Measurements from ENCODE around the gene LIMS1. TPM values are rescaled to one million over a fixed set of nuclear protein-coding genes. Genes with fewer than 3 reads are reported as not detected.
"Not testable (repeated sequence)": the region's sequence is repeated elsewhere in the genome, so short reads cannot be mapped to it uniquely, and the experiment has no call there.

The LIMS1 gene
- total RNA-seq, 1 donor from 2014 or later = 19.4 TPM

DNA sequence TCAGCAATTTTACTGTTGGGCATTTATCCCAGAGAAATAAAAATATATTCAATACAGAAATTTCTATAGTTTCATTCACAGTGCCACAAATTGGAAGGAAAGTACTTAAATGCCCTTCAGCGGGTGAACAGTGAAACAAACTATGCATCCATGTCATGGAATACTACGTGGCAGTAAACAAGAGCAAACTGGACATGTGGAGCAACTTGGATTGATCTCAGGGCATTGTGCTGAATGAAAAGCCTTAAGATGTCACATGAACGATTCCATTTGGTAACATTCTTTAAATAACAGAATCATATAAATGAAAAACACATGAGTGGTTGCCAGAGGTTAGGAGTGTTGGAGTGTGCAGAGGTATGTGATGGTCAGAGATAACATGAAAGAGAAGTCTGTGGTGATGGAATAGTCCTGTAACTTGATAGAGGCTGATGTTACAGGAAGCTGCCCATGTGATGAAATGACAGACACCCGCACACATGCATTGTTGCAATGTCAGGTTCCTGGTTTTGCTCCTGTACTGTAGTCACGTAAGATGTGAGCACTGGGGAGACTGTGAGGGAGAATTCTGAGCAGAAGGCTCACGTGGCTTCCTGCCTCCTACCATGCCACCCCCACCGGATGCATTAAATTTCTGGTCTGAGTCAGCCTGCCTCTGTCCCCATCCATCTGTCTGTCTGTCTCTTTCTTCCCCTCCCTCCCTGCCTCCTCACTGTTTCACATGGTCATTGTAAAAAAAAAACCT, 118.1 kb downstream of the LIMS1 start:
- not testable (repeated sequence) for H3K79me2 ChIP-seq (ENCODE audit: low read depth); H2AFZ ChIP-seq (replicated peaks); H3K27me3 ChIP-seq; H3K4me3 ChIP-seq; H3K36me3 ChIP-seq; H3K27ac ChIP-seq; DNase-seq (ENCODE audit: low spot score); H4K20me1 ChIP-seq (ENCODE audit: low read depth); H3K9ac ChIP-seq; H3K27me3 Mint-ChIP-seq (ENCODE audit: insufficient read depth, low read depth); H3K4me1 Mint-ChIP-seq; H3K4me1 ChIP-seq; H3K4me3 Mint-ChIP-seq; H3F3A ChIP-seq (ENCODE audit: low read depth); H3K9me3 ChIP-seq (ENCODE audit: low read depth); H3K9me3 Mint-ChIP-seq; H3K36me3 Mint-ChIP-seq; H3K4me2 ChIP-seq; H3K27ac Mint-ChIP-seq

DNA sequence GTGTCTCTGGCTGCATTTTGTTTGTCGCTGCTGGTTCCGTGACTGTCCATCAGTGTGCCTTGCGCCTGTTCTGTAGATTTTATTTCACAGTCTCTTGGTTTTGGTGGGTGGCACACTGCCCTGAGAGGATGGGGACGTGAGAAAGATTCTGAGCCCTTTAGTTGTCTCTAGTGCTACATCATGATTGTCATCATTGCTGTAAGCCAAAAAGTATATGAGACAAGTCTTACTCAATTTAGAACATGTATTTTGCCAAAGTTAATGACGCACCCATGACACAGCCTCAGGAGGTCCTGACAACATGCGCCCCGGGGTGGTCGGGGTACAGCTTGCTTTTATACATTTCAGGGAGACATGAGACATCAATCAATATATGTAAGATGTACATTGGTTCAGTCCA, 119.2 kb downstream of the LIMS1 start:
- not testable (repeated sequence) for H3K27ac Mint-ChIP-seq; H3K9me3 Mint-ChIP-seq; H3K79me2 ChIP-seq (ENCODE audit: low read depth); H3K4me3 Mint-ChIP-seq; H3K36me3 ChIP-seq; H3K9ac ChIP-seq; H3K27ac ChIP-seq; H3K4me3 ChIP-seq; H3K9me3 ChIP-seq (ENCODE audit: low read depth); H2AFZ ChIP-seq (replicated peaks); DNase-seq (ENCODE audit: low spot score); H3K4me2 ChIP-seq; H3K4me1 Mint-ChIP-seq; H3K4me1 ChIP-seq; H3K27me3 ChIP-seq; H3K36me3 Mint-ChIP-seq; H3K27me3 Mint-ChIP-seq (ENCODE audit: insufficient read depth, low read depth); H4K20me1 ChIP-seq (ENCODE audit: low read depth); H3F3A ChIP-seq (ENCODE audit: low read depth)

DNA sequence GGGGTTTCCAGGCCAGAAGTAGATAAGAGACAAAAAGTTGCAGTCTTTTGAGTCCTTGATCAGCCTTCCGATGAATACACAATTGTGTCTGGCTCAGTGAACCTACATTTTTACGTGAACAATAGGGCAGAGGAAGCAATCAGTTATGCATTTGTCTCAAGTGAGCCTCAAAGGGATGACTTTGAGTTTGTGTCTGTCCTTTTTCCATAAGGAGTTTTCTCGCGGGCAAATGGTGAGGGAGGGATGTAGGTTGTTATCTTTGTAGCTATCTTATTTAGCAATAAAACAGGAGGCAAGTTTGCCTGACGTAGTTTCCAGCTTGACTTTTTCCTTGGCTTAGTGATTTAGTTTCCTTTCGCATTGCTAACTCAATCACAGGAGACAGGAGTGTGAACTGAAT, 119.6 kb downstream of the LIMS1 start:
- H3K4me1 Mint-ChIP-seq; H3K27ac ChIP-seq; H3K4me1 ChIP-seq; H3K36me3 Mint-ChIP-seq; DNase-seq (ENCODE audit: low spot score); H3K9me3 Mint-ChIP-seq; H3K4me3 Mint-ChIP-seq; H3K4me2 ChIP-seq; H4K20me1 ChIP-seq (ENCODE audit: low read depth); H2AFZ ChIP-seq (replicated peaks); H3K9me3 ChIP-seq (ENCODE audit: low read depth); H3K27me3 ChIP-seq; H3K4me3 ChIP-seq; H3F3A ChIP-seq (ENCODE audit: low read depth); H3K36me3 ChIP-seq; H3K27me3 Mint-ChIP-seq (ENCODE audit: insufficient read depth, low read depth); H3K79me2 ChIP-seq (ENCODE audit: low read depth); H3K9ac ChIP-seq: not testable (repeated sequence)
- H3K27ac Mint-ChIP-seq = peak overlapping the region; percentile 9

DNA sequence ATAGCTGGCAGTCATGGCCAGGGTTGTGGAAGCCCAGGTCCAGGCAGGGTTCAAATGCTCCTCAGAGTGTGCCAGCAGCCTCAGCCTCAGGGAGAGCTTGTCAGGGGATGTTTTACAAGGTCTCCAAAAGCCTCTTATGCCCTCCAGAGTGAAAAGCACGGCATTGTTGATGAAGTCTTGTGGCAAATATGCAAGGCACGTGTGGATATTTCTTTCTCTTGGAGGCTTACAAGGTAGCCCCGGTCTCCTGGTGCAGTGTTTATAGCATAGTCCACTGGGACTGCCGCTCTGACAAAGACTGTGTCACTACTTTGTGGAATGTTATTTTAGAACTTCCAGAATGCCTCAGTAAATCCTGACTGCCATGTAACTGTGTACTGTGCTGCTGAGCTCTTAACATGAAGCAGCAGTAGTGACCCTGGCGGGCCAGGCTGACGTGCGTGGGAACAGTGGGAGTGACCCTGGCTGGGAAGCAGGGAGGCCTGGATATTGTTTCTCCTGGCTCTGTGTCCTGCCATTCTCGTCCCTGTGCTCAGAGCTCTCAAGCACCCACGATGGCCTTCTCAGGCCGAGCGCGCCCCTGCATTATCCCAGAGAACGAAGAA, 120.4 kb downstream of the LIMS1 start:
- not testable (repeated sequence) for H2AFZ ChIP-seq (replicated peaks); H3F3A ChIP-seq (ENCODE audit: low read depth); H3K27me3 Mint-ChIP-seq (ENCODE audit: insufficient read depth, low read depth); H3K36me3 Mint-ChIP-seq; H3K27me3 ChIP-seq; H3K4me1 Mint-ChIP-seq; H3K4me2 ChIP-seq; H3K27ac ChIP-seq; H3K4me3 ChIP-seq; H3K79me2 ChIP-seq (ENCODE audit: low read depth); H3K9me3 Mint-ChIP-seq; H4K20me1 ChIP-seq (ENCODE audit: low read depth); H3K9me3 ChIP-seq (ENCODE audit: low read depth); DNase-seq (ENCODE audit: low spot score); H3K9ac ChIP-seq; H3K36me3 ChIP-seq; H3K4me3 Mint-ChIP-seq; H3K4me1 ChIP-seq
- H3K27ac Mint-ChIP-seq = peak overlapping the region; percentile 91

DNA sequence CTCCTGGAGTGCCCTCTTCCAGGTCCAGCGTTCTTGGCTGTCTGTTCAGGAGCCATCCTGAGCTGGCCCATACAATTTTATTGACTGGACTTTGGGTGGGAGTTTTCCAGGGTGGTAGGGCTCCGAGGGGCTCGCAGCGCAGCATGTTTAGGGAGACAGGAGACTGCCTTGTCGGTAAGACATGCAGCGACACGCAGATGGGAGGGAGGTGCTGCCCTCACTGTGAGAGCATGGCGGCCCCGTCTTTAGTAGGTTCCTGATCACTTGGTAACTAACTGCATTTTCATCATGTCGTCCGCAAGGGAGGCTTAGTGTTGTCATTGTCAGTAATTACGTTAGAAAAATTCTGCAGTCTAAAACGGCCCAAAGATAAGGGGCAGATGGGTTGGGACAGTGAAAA, 121.0 kb downstream of the LIMS1 start:
- not testable (repeated sequence) for H4K20me1 ChIP-seq (ENCODE audit: low read depth); H3K9me3 ChIP-seq (ENCODE audit: low read depth); H3K9me3 Mint-ChIP-seq; H3K27ac Mint-ChIP-seq; H3K4me1 Mint-ChIP-seq; H3K36me3 ChIP-seq; H3K27ac ChIP-seq; H3K36me3 Mint-ChIP-seq; H3K4me3 Mint-ChIP-seq; H3F3A ChIP-seq (ENCODE audit: low read depth); H3K4me2 ChIP-seq; H3K9ac ChIP-seq; H3K27me3 ChIP-seq; H3K79me2 ChIP-seq (ENCODE audit: low read depth); H3K4me3 ChIP-seq; H3K4me1 ChIP-seq; H3K27me3 Mint-ChIP-seq (ENCODE audit: insufficient read depth, low read depth); DNase-seq (ENCODE audit: low spot score); H2AFZ ChIP-seq (replicated peaks)

DNA sequence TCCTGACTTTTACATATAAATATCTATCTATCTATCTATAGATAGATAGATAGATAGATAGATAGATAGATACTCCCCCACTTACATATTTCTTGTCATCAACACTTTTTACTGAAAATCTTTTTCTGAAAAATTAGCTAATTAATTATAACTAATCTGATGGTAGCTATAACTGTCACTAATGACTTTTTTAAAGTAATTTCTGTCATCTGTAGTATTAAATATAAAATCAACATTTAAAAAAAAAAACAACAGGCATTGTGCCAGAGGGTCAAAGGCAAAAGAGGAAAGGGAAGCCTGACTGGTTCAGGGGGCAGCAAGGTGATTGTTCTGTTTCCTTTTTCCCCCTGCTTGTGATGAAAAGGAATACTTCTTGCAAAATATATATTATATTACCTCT, 122.0 kb downstream of the LIMS1 start:
- H3K9me3 Mint-ChIP-seq; H3K4me3 ChIP-seq; H3K27ac Mint-ChIP-seq; H3K4me2 ChIP-seq; H2AFZ ChIP-seq (replicated peaks); H3K27ac ChIP-seq; H3K36me3 ChIP-seq; H3K9me3 ChIP-seq (ENCODE audit: low read depth); H3K27me3 Mint-ChIP-seq (ENCODE audit: insufficient read depth, low read depth); H3K9ac ChIP-seq; H3K4me1 ChIP-seq; H3K79me2 ChIP-seq (ENCODE audit: low read depth); DNase-seq (ENCODE audit: low spot score); H4K20me1 ChIP-seq (ENCODE audit: low read depth); H3F3A ChIP-seq (ENCODE audit: low read depth); H3K4me3 Mint-ChIP-seq; H3K36me3 Mint-ChIP-seq; H3K4me1 Mint-ChIP-seq; H3K27me3 ChIP-seq: not testable (repeated sequence)

DNA sequence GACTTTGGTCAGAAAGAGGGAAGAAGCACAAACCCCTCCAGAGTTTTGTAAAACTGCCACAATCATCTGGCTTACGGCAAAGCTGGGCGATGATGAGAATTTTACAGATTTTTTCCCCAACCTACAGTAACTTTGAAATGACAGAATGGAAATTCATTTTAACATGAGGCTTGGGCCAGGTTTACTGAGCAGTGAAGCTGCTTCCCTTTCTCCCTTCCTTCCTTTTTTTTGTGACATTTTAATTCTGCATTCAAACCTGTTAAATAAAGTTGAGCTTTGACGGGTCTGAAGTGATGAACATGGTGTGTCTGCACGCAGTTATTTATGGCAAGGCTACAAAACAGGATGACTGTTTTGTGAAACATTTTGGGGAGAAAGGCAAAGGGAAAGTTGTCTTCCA, 123.2 kb downstream of the LIMS1 start:
- H3K4me3 ChIP-seq; H3K36me3 Mint-ChIP-seq; H3K27me3 ChIP-seq; H3K4me3 Mint-ChIP-seq; H3K9me3 Mint-ChIP-seq; DNase-seq (ENCODE audit: low spot score); H3K27ac ChIP-seq; H3K4me2 ChIP-seq; H3K9me3 ChIP-seq (ENCODE audit: low read depth); H2AFZ ChIP-seq (replicated peaks); H3K79me2 ChIP-seq (ENCODE audit: low read depth); H4K20me1 ChIP-seq (ENCODE audit: low read depth); H3K27ac Mint-ChIP-seq; H3K4me1 ChIP-seq; H3F3A ChIP-seq (ENCODE audit: low read depth); H3K36me3 ChIP-seq; H3K27me3 Mint-ChIP-seq (ENCODE audit: insufficient read depth, low read depth); H3K9ac ChIP-seq: not testable (repeated sequence)
- peaks cover 18% of the 10 kb centered on the region for H3K4me1 Mint-ChIP-seq

DNA sequence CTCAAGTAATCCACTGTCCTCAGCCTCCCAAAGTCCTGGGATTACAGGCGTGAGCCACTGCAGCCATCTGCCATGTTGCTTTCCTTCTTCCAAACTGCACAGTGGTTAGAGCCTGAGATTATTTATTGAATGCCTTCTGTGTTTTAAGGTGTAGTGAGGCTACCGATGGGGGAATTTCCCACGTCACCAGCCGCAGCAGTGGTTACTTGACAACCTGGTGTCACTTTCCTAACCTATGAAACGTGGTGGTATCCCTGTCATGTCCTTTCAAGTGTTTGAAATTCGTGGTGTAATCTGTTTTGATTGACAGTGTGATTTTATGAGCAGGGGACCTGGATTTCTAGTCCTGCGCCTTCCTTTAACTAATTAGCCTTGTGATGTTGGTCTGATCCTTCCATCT, 124.3 kb downstream of the LIMS1 start:
- H3K36me3 ChIP-seq; H4K20me1 ChIP-seq (ENCODE audit: low read depth); H3K36me3 Mint-ChIP-seq; H3K4me3 Mint-ChIP-seq; H3K9me3 Mint-ChIP-seq; H3K4me2 ChIP-seq; H3K27ac ChIP-seq; H3K9ac ChIP-seq; H3K4me3 ChIP-seq; H3F3A ChIP-seq (ENCODE audit: low read depth); H2AFZ ChIP-seq (replicated peaks); H3K4me1 ChIP-seq; DNase-seq (ENCODE audit: low spot score); H3K27ac Mint-ChIP-seq; H3K79me2 ChIP-seq (ENCODE audit: low read depth); H3K9me3 ChIP-seq (ENCODE audit: low read depth); H3K27me3 ChIP-seq; H3K27me3 Mint-ChIP-seq (ENCODE audit: insufficient read depth, low read depth): not testable (repeated sequence)
- H3K4me1 Mint-ChIP-seq = peaks cover 23% of the 10 kb centered on the region
